Naive thymus-derived CD4-positive, alpha-beta T cell (primary cell): ENCODE results near the gene HLCS. TPM values are rescaled to one million over a fixed set of nuclear protein-coding genes. Genes with fewer than 3 reads are reported as not detected.

Experiments used
- ATAC-seq: fragments of 150-1000 bp; cut with Tn5 transposase; 2 replicates; pipeline ENCODE4 v1.10.0; 2021; ENCODE audit warnings: mild to moderate bottlenecking, moderate library complexity
- CTCF ChIA-PET: fragments of 350-600 bp; sonication (Branson Sonifier 250); formaldehyde crosslinking; loops from one replicate; lab custom pipeline; 2021; ENCODE audit warnings: antibody characterized with exemption; lab: Charles Lee
- POLR2A ChIA-PET: fragments of 350-600 bp; sonication (Branson Sonifier 250); formaldehyde crosslinking; loops from one replicate; lab custom pipeline; 2021; ENCODE audit warnings: antibody characterized with exemption, inconsistent platforms; lab: Charles Lee
- DNase-seq, 9 donors: peaks; one replicate each; pipeline versions ENCODE4 v3.0.0 to v3.0.0-alpha.2; 2020 to 2022; ENCODE audit warnings: mixed read lengths in 1 of 9
- H3K27ac ChIP-seq: one replicate; pipeline ENCODE4 v1.7.0; 2013; ENCODE audit warnings: mild to moderate bottlenecking, low read depth, low read length, moderate library complexity
- H3K27me3 ChIP-seq, 2 donors: one replicate each; pipeline ENCODE4 v1.7.0; 2013; ENCODE audit warnings: low read length in 2 of 2, mild to moderate bottlenecking in 2 of 2, moderate library complexity in 2 of 2; ENCODE audit not compliant: control insufficient read depth in 2 of 2, insufficient read depth in 2 of 2
- H3K36me3 ChIP-seq, 3 experiments: 1 replicate in 2 of 3; 2 replicates in 1 of 3; pipeline ENCODE4 v1.7.0; 2013; ENCODE audit warnings: low read length in 3 of 3, mild to moderate bottlenecking in 3 of 3, moderate library complexity in 1 of 3; ENCODE audit not compliant: insufficient read depth in 3 of 3, control insufficient read depth in 2 of 3
- H3K4me1 ChIP-seq, 2 donors: one replicate each; pipeline ENCODE4 v1.7.0; 2013; ENCODE audit warnings: low read length in 2 of 2, mild to moderate bottlenecking in 2 of 2, moderate library complexity in 1 of 2; ENCODE audit not compliant: control insufficient read depth in 2 of 2, insufficient read depth in 2 of 2
- H3K4me3 ChIP-seq: 2 replicates; pipeline ENCODE4 v1.7.0; 2013; ENCODE audit warnings: mild to moderate bottlenecking, low read length
- H3K9me3 ChIP-seq, 3 experiments: 1 replicate in 2 of 3; 2 replicates in 1 of 3; pipeline ENCODE4 v1.7.0; 2013; ENCODE audit warnings: low read length in 3 of 3; ENCODE audit not compliant: control insufficient read depth in 2 of 3
- H3K27ac Mint-ChIP-seq, 9 donors: one replicate each; pipeline ENCODE4 v1.8.0; 2020 to 2022; ENCODE audit warnings: mixed read lengths in 9 of 9, mild to moderate bottlenecking in 8 of 9, moderate library complexity in 5 of 9, inconsistent platforms in 2 of 9
- H3K27me3 Mint-ChIP-seq, 5 donors: one replicate each; pipeline ENCODE4 v1.8.0; 2021 to 2022; ENCODE audit warnings: mixed read lengths in 5 of 5, mild to moderate bottlenecking in 1 of 5
- H3K36me3 Mint-ChIP-seq, 5 donors: one replicate each; pipeline ENCODE4 v1.8.0; 2020 to 2022; ENCODE audit warnings: mixed read lengths in 5 of 5, mild to moderate bottlenecking in 3 of 5, inconsistent platforms in 1 of 5
- H3K4me1 Mint-ChIP-seq, 7 donors: one replicate each; pipeline ENCODE4 v1.8.0; 2020 to 2022; ENCODE audit warnings: mixed read lengths in 7 of 7, mild to moderate bottlenecking in 3 of 7, inconsistent platforms in 1 of 7
- H3K4me3 Mint-ChIP-seq, 10 donors: one replicate each; pipeline ENCODE4 v1.8.0; 2020 to 2022; ENCODE audit warnings: mild to moderate bottlenecking in 10 of 10, mixed read lengths in 10 of 10, moderate library complexity in 6 of 10, inconsistent platforms in 2 of 10
- H3K9me3 Mint-ChIP-seq, 11 donors: one replicate each; pipeline ENCODE4 v1.8.0; 2020 to 2022; ENCODE audit warnings: mixed read lengths in 11 of 11, mild to moderate bottlenecking in 4 of 11, inconsistent platforms in 1 of 11, moderate library complexity in 1 of 11
- intact Hi-C, 2 donors: fragments of 100-400 bp; cut with micrococcal nuclease; formaldehyde crosslinking; loops; one replicate each; pipeline ENCODE4 v1.15.1; 2023
- polyA plus RNA-seq, 2 donors: library from polyadenylated mRNA; unstranded; fragments of 300-500 nt; fragmentation: Illumina TruSeq; gene quantifications; one replicate each; pipeline ENCODE4 v1.2.3, GENCODE V29; 2021
- total RNA-seq, 6 experiments: library from RNA in 5 of 6; stranded (reverse) in 5 of 6; gene quantifications; 1 replicate in 5 of 6; 2 replicates in 1 of 6; pipeline ENCODE4 v1.2.3 and lab custom pipeline; 2021 to 2026

Gene HLCS
- total and polyA plus RNA-seq, 7 experiments from 2014 or later: 7.0 to 19.3 (median 9.0) TPM

- Mint-ChIP-seq H3K4me1 (peaks cover 4 to 11% (median 10%) of the 10 kb centered on the region in 7 donors), H3K36me3 (peaks cover 0 to 16% (median 8%) of the 10 kb centered on the region in 5 donors), H3K9me3 (peaks cover 0 to 1% (median 0%) of the 10 kb centered on the region in 11 donors), H3K4me3 (no peak overlapping the region), H3K27ac (no peak overlapping the region), H3K27me3 (no peaks in the 10 kb centered on the region)
- ChIA-PET CTCF (interaction anchor here (0.5 kb wide), 1 partner anchor 322 kb away, joined by 3 read pairs; no protein-coding TSS in a partner anchor), POLR2A (interaction anchor here (0.7 kb wide), 1 partner anchor 252 kb away, joined by 4 read pairs; no protein-coding TSS in a partner anchor)
- H3K9me3 ChIP-seq: no peaks in the 10 kb centered on the region
- intact Hi-C loops: no loop called here
- no peaks in the 10 kb centered on the region for H3K36me3 ChIP-seq
- H3K4me3 ChIP-seq: no peak overlapping the region
- DNase-seq (no peak), ATAC-seq (no peak)
- no peak overlapping the region for H3K27ac ChIP-seq
- no peaks in the 10 kb centered on the region for H3K4me1 ChIP-seq
- H3K27me3 ChIP-seq: no peaks in the 10 kb centered on the region
Measured at GRCh38 chr21:36915696-36916245, 50.7 kb downstream of the HLCS start.

- Histone ChIP-seq H3K27me3 (no peaks in the 10 kb centered on the region), H3K27ac (no peak overlapping the region), H3K36me3 (no peaks in the 10 kb centered on the region), H3K4me1 (no peaks in the 10 kb centered on the region), H3K4me3 (no peak overlapping the region), H3K9me3 (no peaks in the 10 kb centered on the region)
- CTCF ChIA-PET: no interaction called here
- intact Hi-C loops: no loop called here
- no peak for ATAC-seq
- Mint-ChIP-seq H3K9me3 (peaks cover 0 to 1% (median 0%) of the 10 kb centered on the region in 11 donors), H3K27ac (no peak overlapping the region), H3K4me1 (peaks cover 4 to 11% (median 10%) of the 10 kb centered on the region in 7 donors), H3K36me3 (peaks cover 0 to 14% (median 8%) of the 10 kb centered on the region in 5 donors), H3K27me3 (no peaks in the 10 kb centered on the region), H3K4me3 (no peak overlapping the region)
- no peak for DNase-seq
- POLR2A ChIA-PET: no interaction called here
Measured at GRCh38 chr21:36915014-36915695, 51.3 kb downstream of the HLCS start.

DNA sequence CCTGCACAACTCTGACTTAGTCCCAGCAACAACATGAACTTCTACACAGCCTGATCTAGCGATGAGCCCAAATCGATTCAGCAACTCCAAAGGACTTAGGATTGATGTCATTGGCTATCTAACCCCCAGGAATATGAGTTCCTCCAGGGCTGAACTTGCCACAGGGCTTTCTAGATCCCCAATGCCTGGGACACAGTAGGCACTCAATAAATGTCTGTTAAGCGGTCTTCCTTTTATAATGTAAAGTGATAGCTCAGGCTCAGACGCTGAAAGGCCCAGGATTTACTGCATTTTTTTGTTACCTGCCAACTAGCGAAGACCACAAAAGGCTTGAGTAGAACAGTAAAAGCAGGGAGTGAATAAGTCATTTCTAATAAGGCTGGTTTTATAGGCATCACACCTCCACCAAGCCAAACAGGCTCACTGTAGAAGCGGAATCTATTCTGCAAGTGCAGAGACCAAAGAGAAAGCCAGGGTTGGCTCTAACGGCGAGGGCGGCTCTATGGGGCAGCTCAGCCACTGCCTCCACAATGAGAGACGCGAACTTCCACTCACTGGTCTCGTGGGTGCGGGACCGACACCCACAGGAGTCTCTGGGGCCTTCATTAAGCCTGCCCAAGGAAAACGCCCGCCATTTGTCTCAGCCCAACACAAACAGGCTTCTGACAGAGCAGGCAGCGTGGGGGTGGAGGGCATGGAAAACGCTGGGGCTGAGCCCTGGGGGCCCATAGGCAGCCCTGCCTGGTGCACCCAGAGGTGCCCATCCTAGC lies 52.0 kb downstream of the HLCS start:
- Histone ChIP-seq H3K36me3 (no peaks in the 10 kb centered on the region), H3K4me3 (no peak overlapping the region), H3K27ac (no peak overlapping the region), H3K4me1 (no peaks in the 10 kb centered on the region), H3K27me3 (no peaks in the 10 kb centered on the region), H3K9me3 (no peaks in the 10 kb centered on the region)
- POLR2A ChIA-PET: no interaction called here
- ATAC-seq (no peak), DNase-seq (no peak)
- Mint-ChIP-seq H3K27ac (no peak overlapping the region), H3K4me3 (no peak overlapping the region), H3K4me1 (peaks cover 4 to 15% (median 10%) of the 10 kb centered on the region in 7 donors), H3K36me3 (peaks cover 0 to 17% (median 14%) of the 10 kb centered on the region in 5 donors), H3K9me3 (peaks cover 0 to 1% (median 0%) of the 10 kb centered on the region in 11 donors), H3K27me3 (no peaks in the 10 kb centered on the region)
- CTCF ChIA-PET: no interaction called here
- intact Hi-C loops: no loop called here

- intact Hi-C loops: no loop called here
- Histone ChIP-seq H3K27ac (no peak overlapping the region), H3K27me3 (no peaks in the 10 kb centered on the region), H3K4me1 (no peaks in the 10 kb centered on the region), H3K9me3 (no peaks in the 10 kb centered on the region), H3K36me3 (no peaks in the 10 kb centered on the region), H3K4me3 (no peak overlapping the region)
- H3K4me3 Mint-ChIP-seq: no peak overlapping the region
- POLR2A ChIA-PET: no interaction called here
- H3K27me3 Mint-ChIP-seq: no peaks in the 10 kb centered on the region
- H3K4me1 Mint-ChIP-seq: peaks cover 4 to 17% (median 10%) of the 10 kb centered on the region in 7 donors
- H3K27ac Mint-ChIP-seq: peak overlapping the region in 1 of 9 donors; percentile 1
- CTCF ChIA-PET: no interaction called here
- peaks cover 0 to 14% (median 5%) of the 10 kb centered on the region in 5 donors for H3K36me3 Mint-ChIP-seq
- no peak for DNase-seq
- ATAC-seq: no peak
- peaks cover 0 to 1% (median 0%) of the 10 kb centered on the region in 11 donors for H3K9me3 Mint-ChIP-seq
Measured at GRCh38 chr21:36913247-36914169, 53.0 kb downstream of the HLCS start.

DNA sequence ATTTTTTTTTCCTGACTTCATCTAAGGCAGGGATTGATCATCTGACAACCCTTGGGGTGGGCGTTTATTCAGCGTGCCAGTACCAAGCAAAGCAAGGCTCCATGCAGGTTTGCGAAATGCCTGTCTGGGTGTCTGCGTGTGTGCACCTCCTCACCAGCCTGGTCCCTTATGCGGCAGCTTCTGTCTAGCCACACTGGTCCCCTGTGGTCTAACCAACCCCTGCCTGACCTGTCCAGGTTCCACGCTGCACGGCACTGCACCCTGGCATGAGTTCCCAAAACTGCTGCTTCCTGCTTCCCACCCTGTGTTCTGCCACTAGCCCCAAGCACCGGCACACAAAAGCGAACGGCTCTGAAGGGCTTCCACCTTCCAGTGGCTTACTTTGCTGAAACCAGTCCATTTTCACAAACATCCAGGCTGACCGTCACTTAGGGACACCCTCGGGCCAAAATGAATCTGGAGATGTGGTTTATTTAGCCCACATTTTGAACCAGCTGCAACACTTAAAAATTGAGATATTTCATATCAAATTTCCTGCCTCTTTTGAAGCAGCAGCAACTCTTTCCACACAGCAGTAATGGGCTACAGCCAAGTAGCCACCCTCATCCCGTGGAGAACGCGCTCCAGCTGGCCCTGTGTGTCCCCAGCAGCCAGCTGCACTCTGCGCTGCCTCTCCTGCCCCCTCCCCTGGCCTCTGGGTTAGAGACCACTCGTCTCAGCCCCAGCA lies 55.7 kb downstream of the HLCS start:
- peaks cover 0 to 7% (median 2%) of the 10 kb centered on the region in 7 donors for H3K4me1 Mint-ChIP-seq
- H3K4me3 Mint-ChIP-seq: no peak overlapping the region
- H3K9me3 Mint-ChIP-seq: peaks cover 0 to 1% (median 0%) of the 10 kb centered on the region in 11 donors
- CTCF ChIA-PET: no interaction called here
- H3K9me3 ChIP-seq: no peaks in the 10 kb centered on the region
- H3K27ac Mint-ChIP-seq: no peak overlapping the region
- POLR2A ChIA-PET: no interaction called here
- no peaks in the 10 kb centered on the region for H3K4me1 ChIP-seq
- no peak overlapping the region for H3K27ac ChIP-seq
- intact Hi-C loops: no loop called here
- H3K4me3 ChIP-seq: no peak overlapping the region
- no peak for DNase-seq
- no peak for ATAC-seq
- no peaks in the 10 kb centered on the region for H3K27me3 Mint-ChIP-seq
- H3K27me3 ChIP-seq: no peaks in the 10 kb centered on the region
- H3K36me3 Mint-ChIP-seq: peaks cover 0 to 14% (median 5%) of the 10 kb centered on the region in 5 donors
- H3K36me3 ChIP-seq: no peaks in the 10 kb centered on the region
